Measurements from ENCODE around the gene TNPO1.

GRCh38 chr5:72955768-72956323, 139.4 kb downstream of the TNPO1 start, which contains the start of gene FCHO2:
- peak; percentile 75 for TF ChIP-seq CTCF (IDR thresholded peaks at IDR 0.05; ENCODE audit: low read length)
- no peak for TF ChIP-seq EZH2 (IDR thresholded peaks at IDR 0.05; ENCODE audit: borderline replicate concordance, low read length)

All from OCI-LY1 (cell line).